GM15510 (cell line): Measurements from ENCODE around the gene NCMAP.

Source experiments
- POLR2A ChIP-seq: IDR thresholded peaks from 3 replicates; pipeline ENCODE4 v1.6.1; 2011; ENCODE audit warnings: borderline replicate concordance; ENCODE audit not compliant: insufficient read length; ENCODE audit errors: extremely low read depth

NCMAP gene

GRCh38 chr1:24632832-24633175, 76.9 kb downstream of the NCMAP start:
- TF ChIP-seq POLR2A = no peak

- no peak for TF ChIP-seq POLR2A
Measured at GRCh38 chr1:24635195-24635843, 79.4 kb downstream of the NCMAP start.

GRCh38 chr1:24636661-24637357, 80.9 kb downstream of the NCMAP start:
- no peak for TF ChIP-seq POLR2A

- TF ChIP-seq POLR2A = no peak
Measured at GRCh38 chr1:24639094-24639493, 83.2 kb downstream of the NCMAP start.

GRCh38 chr1:24639881-24640280, 84.0 kb downstream of the NCMAP start:
- no peak for TF ChIP-seq POLR2A

- no peak for TF ChIP-seq POLR2A
Measured at GRCh38 chr1:24640288-24640687, 84.4 kb downstream of the NCMAP start.

GRCh38 chr1:24641646-24642151, 85.8 kb downstream of the NCMAP start:
- no peak for TF ChIP-seq POLR2A

- peak; percentile 76 for TF ChIP-seq POLR2A
Measured at GRCh38 chr1:24642481-24643362, 86.8 kb downstream of the NCMAP start, which contains the start of gene SRRM1. Gene SRRM1 (plus strand): TSS chr1:24643302. CDS start chr1:24643327, 25 bp downstream.

- TF ChIP-seq POLR2A = no peak
Measured at GRCh38 chr1:24643363-24644099, 87.6 kb downstream of the NCMAP start.

- TF ChIP-seq POLR2A = no peak
Measured at GRCh38 chr1:24644100-24644384, 88.2 kb downstream of the NCMAP start.

GRCh38 chr1:24648919-24649318, 93.0 kb downstream of the NCMAP start:
- no peak for TF ChIP-seq POLR2A

GRCh38 chr1:24652382-24652781, 96.5 kb downstream of the NCMAP start:
- TF ChIP-seq POLR2A = no peak

GRCh38 chr1:24654010-24654409, 98.1 kb downstream of the NCMAP start:
- no peak for TF ChIP-seq POLR2A

- TF ChIP-seq POLR2A = no peak
Measured at GRCh38 chr1:24656046-24656445, 100.2 kb downstream of the NCMAP start.

- no peak for TF ChIP-seq POLR2A
Measured at GRCh38 chr1:24657781-24658180, 101.9 kb downstream of the NCMAP start.
